ENCODE results near the gene LPP. TPM values are rescaled to one million over a fixed set of nuclear protein-coding genes. Genes with fewer than 3 reads are reported as not detected.
A peak's percentile ranks its signal among the peaks of the same experiment; 100 is the strongest.

The LPP gene
- total and polyA plus RNA-seq, 2 of the 13 experiments (the other 11 are each of a cell fraction or from before 2014, with no cell fraction given) = 19.2 to 29.9 TPM

GRCh38 chr3:188926741-188927511, 773.0 kb downstream of the LPP start:
- TF ChIP-seq SP5 (CRISPR knock-in tag; IDR thresholded peaks at IDR 0.05; ENCODE audit: borderline replicate concordance, low read depth) (no peak), RORA (CRISPR knock-in tag; IDR thresholded peaks at IDR 0.05) (no peak), RFX3 (CRISPR knock-in tag; IDR thresholded peaks at IDR 0.05) (no peak), CENPT (CRISPR knock-in tag; IDR thresholded peaks at IDR 0.05; ENCODE audit: low read depth) (no peak), HNRNPK (IDR thresholded peaks at IDR 0.05; ENCODE audit: low read depth, low read length, poor library complexity, severe bottlenecking) (peak; percentile 10)

GRCh38 chr3:188927971-188928370, 774.0 kb downstream of the LPP start:
- ATAC-seq (no peak), DNase-seq (ENCODE audit: low spot score) (no peak), FAIRE-seq (no peak)
- Histone ChIP-seq H3K4me2 (ENCODE audit: low read depth, low read length) (no peak overlapping the region), H3K27me3 (ENCODE audit: control insufficient read depth in 1 of 2, insufficient read depth in 2 of 2, low read length in 2 of 2) (no peaks in the 10 kb centered on the region), H3K9me3 (ENCODE audit: low read length) (no peaks in the 10 kb centered on the region), H3K4me3 (replicated peaks in 1 of 3; ENCODE audit: insufficient read depth in 1 of 3, low read depth in 2 of 3, low read length in 3 of 3) (no peak overlapping the region), H2AFZ (ENCODE audit: low read length) (no peak overlapping the region), H3K4me1 (ENCODE audit: insufficient read depth, low read length) (peaks cover 8% of the 10 kb centered on the region; the same call in 1 of the 2 replicates), H3K9ac (ENCODE audit: insufficient read depth, low read depth, low read length) (no peak overlapping the region), H3K36me3 (replicated peaks in 1 of 2; ENCODE audit: control insufficient read depth in 1 of 2, insufficient read depth in 2 of 2, low read length in 2 of 2) (no peaks in the 10 kb centered on the region), H3K27ac (ENCODE audit: extremely low read length, insufficient read depth, low read length) (no peak overlapping the region), H3K79me2 (ENCODE audit: insufficient read depth, low read length) (no peaks in the 10 kb centered on the region), H4K20me1 (ENCODE audit: insufficient read depth, low read length) (no peaks in the 10 kb centered on the region)
- ChIA-PET POLR2A (no interaction called here), CTCF (ENCODE audit: low intra/inter-chr PET ratio, low total read pairs) (no interaction called here)
- in situ Hi-C loops (cut with HindIII; ENCODE audit: extremely low pct_ligation_motif_present, low pct_unique_long_range_greater_than_20kb) (no loop called here), intact Hi-C loops (cut with micrococcal nuclease; ENCODE audit: unreplicated experiment) (no loop called here)
- no TSS peak for BruUV-seq (replicated peaks)
- TF ChIP-seq ZFP90 (CRISPR knock-in tag; IDR thresholded peaks at IDR 0.05; ENCODE audit: borderline replicate concordance) (no peak), USF2 (IDR thresholded peaks at IDR 0.05; ENCODE audit: low read depth, low read length) (no peak), USF2 (CRISPR knock-in tag; IDR thresholded peaks at IDR 0.05; ENCODE audit: borderline replicate concordance) (no peak), TP53 (CRISPR knock-in tag; conservative IDR thresholded peaks at IDR 0.05) (no peak), PREB (CRISPR knock-in tag; IDR thresholded peaks at IDR 0.05) (no peak), KLF16 (CRISPR knock-in tag; IDR thresholded peaks at IDR 0.05) (no peak)

More at GRCh38 chr3:188926741-188927511, 773.0 kb downstream of the LPP start:
- Histone ChIP-seq H3K27ac (ENCODE audit: extremely low read length, insufficient read depth, low read length) (no peak overlapping the region), H3K4me3 (replicated peaks in 1 of 3; ENCODE audit: insufficient read depth in 1 of 3, low read depth in 2 of 3, low read length in 3 of 3) (no peak overlapping the region), H3K9ac (ENCODE audit: insufficient read depth, low read depth, low read length) (no peak overlapping the region), H3K79me2 (ENCODE audit: insufficient read depth, low read length) (no peaks in the 10 kb centered on the region), H3K27me3 (ENCODE audit: control insufficient read depth in 1 of 2, insufficient read depth in 2 of 2, low read length in 2 of 2) (no peaks in the 10 kb centered on the region), H3K4me1 (ENCODE audit: insufficient read depth, low read length) (peaks cover 8% of the 10 kb centered on the region; the same call in 1 of the 2 replicates), H4K20me1 (ENCODE audit: insufficient read depth, low read length) (no peaks in the 10 kb centered on the region), H3K4me2 (ENCODE audit: low read depth, low read length) (no peak overlapping the region), H2AFZ (ENCODE audit: low read length) (no peak overlapping the region), H3K9me3 (ENCODE audit: low read length) (no peaks in the 10 kb centered on the region), H3K36me3 (replicated peaks in 1 of 2; ENCODE audit: control insufficient read depth in 1 of 2, insufficient read depth in 2 of 2, low read length in 2 of 2) (no peaks in the 10 kb centered on the region)
- DNase-seq (ENCODE audit: low spot score) = no peak
- BruUV-seq (replicated peaks) = no TSS peak
- ATAC-seq = no peak
- intact Hi-C loops (cut with micrococcal nuclease; ENCODE audit: unreplicated experiment) (no loop called here), in situ Hi-C loops (cut with HindIII; ENCODE audit: extremely low pct_ligation_motif_present, low pct_unique_long_range_greater_than_20kb) (no loop called here)
- 94% methylated on average over 9 of the region's 9 CpGs for WGBS (ENCODE audit: low lambda C conversion rate)
- FAIRE-seq = no peak
- ChIA-PET CTCF (ENCODE audit: low intra/inter-chr PET ratio, low total read pairs) (no interaction called here), POLR2A (no interaction called here)
